ENCODE results near the gene PRKCE. TPM values are rescaled to one million over a fixed set of nuclear protein-coding genes. Genes with fewer than 3 reads are reported as not detected.

Gene PRKCE
- total RNA-seq, 1 experiment from 2014 or later = 17.7 TPM

- TF ChIP-seq CTCF (IDR thresholded peaks at IDR 0.05; ENCODE audit: unreplicated experiment) = no peak
- no peak for DNase-seq
- CTCF ChIA-PET = no interaction called here
- Mint-ChIP-seq H3K36me3 (ENCODE audit: insufficient read depth, unreplicated experiment) (peaks cover 7% of the 10 kb centered on the region), H3K27ac (ENCODE audit: unreplicated experiment) (peak overlapping the region; percentile 88), H3K9me3 (ENCODE audit: low read depth, unreplicated experiment) (no peaks in the 10 kb centered on the region), H3K4me1 (ENCODE audit: low read depth, unreplicated experiment) (peaks cover 57% of the 10 kb centered on the region), H3K4me3 (ENCODE audit: low read depth, unreplicated experiment) (peak overlapping the region; percentile 29), H3K27me3 (ENCODE audit: unreplicated experiment) (no peaks in the 10 kb centered on the region)
- intact Hi-C loops (cut with micrococcal nuclease; ENCODE audit: unreplicated experiment) = no loop called here
- BruUV-seq (replicated peaks) = no TSS peak
Measured at GRCh38 chr2:45683292-45683691, 31.8 kb downstream of the PRKCE start.

GRCh38 chr2:45684756-45685155 lies 33.3 kb downstream of the PRKCE start:
- Mint-ChIP-seq H3K36me3 (ENCODE audit: insufficient read depth, unreplicated experiment) (peaks cover 7% of the 10 kb centered on the region), H3K27me3 (ENCODE audit: unreplicated experiment) (no peaks in the 10 kb centered on the region), H3K9me3 (ENCODE audit: low read depth, unreplicated experiment) (no peaks in the 10 kb centered on the region), H3K4me1 (ENCODE audit: low read depth, unreplicated experiment) (peaks cover 47% of the 10 kb centered on the region), H3K27ac (ENCODE audit: unreplicated experiment) (no peak overlapping the region), H3K4me3 (ENCODE audit: low read depth, unreplicated experiment) (no peak overlapping the region)
- no TSS peak for BruUV-seq (replicated peaks)
- DNase-seq = no peak
- CTCF ChIA-PET = interaction anchor here (0.7 kb wide), 1 partner anchor 937 kb away, joined by 3 read pairs; no protein-coding TSS in a partner anchor
- no peak for TF ChIP-seq CTCF (IDR thresholded peaks at IDR 0.05; ENCODE audit: unreplicated experiment)
- intact Hi-C loops (cut with micrococcal nuclease; ENCODE audit: unreplicated experiment) = no loop called here

- Mint-ChIP-seq H3K4me3 (ENCODE audit: low read depth, unreplicated experiment) (no peak overlapping the region), H3K27me3 (ENCODE audit: unreplicated experiment) (no peaks in the 10 kb centered on the region), H3K9me3 (ENCODE audit: low read depth, unreplicated experiment) (no peaks in the 10 kb centered on the region), H3K27ac (ENCODE audit: unreplicated experiment) (no peak overlapping the region), H3K36me3 (ENCODE audit: insufficient read depth, unreplicated experiment) (peaks cover 7% of the 10 kb centered on the region), H3K4me1 (ENCODE audit: low read depth, unreplicated experiment) (peaks cover 47% of the 10 kb centered on the region)
- CTCF ChIA-PET = interaction anchor here (0.7 kb wide), 1 partner anchor 937 kb away, joined by 3 read pairs; no protein-coding TSS in a partner anchor
- intact Hi-C loops (cut with micrococcal nuclease; ENCODE audit: unreplicated experiment) = no loop called here
- no TSS peak for BruUV-seq (replicated peaks)
- no peak for DNase-seq
- TF ChIP-seq CTCF (IDR thresholded peaks at IDR 0.05; ENCODE audit: unreplicated experiment) = no peak
Measured at GRCh38 chr2:45685260-45685659, 33.8 kb downstream of the PRKCE start.

DNA sequence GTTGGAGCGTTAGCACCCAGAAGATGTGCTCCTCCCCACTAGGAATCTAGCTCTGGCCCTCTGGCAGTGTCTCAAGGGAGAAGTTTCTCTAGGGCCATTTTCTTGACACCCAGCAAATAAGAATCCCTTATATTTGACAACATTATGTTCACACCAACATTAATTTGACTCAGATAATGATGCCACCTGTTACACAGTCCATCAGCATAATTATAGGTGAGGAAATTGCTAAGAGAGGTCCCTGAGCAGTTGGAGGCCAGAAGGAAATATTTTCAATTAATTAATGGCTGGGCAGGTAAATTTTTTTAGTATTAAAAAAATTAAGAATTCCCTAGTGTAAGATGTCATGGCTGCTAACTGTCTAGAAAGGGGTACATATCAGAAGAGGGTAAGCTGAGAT lies 36.5 kb downstream of the PRKCE start:
- intact Hi-C loops (cut with micrococcal nuclease; ENCODE audit: unreplicated experiment) = no loop called here
- peaks cover 34% of the 10 kb centered on the region for H3K4me1 Mint-ChIP-seq (ENCODE audit: low read depth, unreplicated experiment)
- no peak for DNase-seq
- no peak for TF ChIP-seq CTCF (IDR thresholded peaks at IDR 0.05; ENCODE audit: unreplicated experiment)
- peaks cover 3% of the 10 kb centered on the region for H3K36me3 Mint-ChIP-seq (ENCODE audit: insufficient read depth, unreplicated experiment)
- H3K27ac Mint-ChIP-seq (ENCODE audit: unreplicated experiment) = no peak overlapping the region
- H3K4me3 Mint-ChIP-seq (ENCODE audit: low read depth, unreplicated experiment) = no peak overlapping the region
- BruUV-seq (replicated peaks) = no TSS peak
- H3K9me3 Mint-ChIP-seq (ENCODE audit: low read depth, unreplicated experiment) = no peaks in the 10 kb centered on the region
- CTCF ChIA-PET = no interaction called here
- H3K27me3 Mint-ChIP-seq (ENCODE audit: unreplicated experiment) = no peaks in the 10 kb centered on the region

Measured in Calu3 (cell line).